Gastroesophageal sphincter (tissue), 3 donors: Measurements from ENCODE around the gene CARTPT.

Experiments
- EP300 ChIP-seq: sonication (generic); formaldehyde crosslinking; IDR thresholded peaks from one replicate; pipeline ENCODE4 v1.6.1; 2017; ENCODE audit warnings: antibody characterized with exemption, mild to moderate bottlenecking
- POLR2AphosphoS5 ChIP-seq: sonication (generic); formaldehyde crosslinking; IDR thresholded peaks from one replicate; pipeline ENCODE4 v1.6.1; 2017; ENCODE audit warnings: antibody characterized with exemption
- TF ChIP-seq, protein P1 (sequence below), 4 experiments: fragments of 200-600 bp in 2 of 4; fragments of 450-650 bp in 2 of 4; sonication (generic) in 1 of 4; IDR thresholded peaks; one replicate each; pipeline ENCODE4 v1.5.1; 2017 to 2019; ENCODE audit warnings: antibody characterized with exemption in 4 of 4, mild to moderate bottlenecking in 2 of 4, moderate library complexity in 2 of 4

DNA sequence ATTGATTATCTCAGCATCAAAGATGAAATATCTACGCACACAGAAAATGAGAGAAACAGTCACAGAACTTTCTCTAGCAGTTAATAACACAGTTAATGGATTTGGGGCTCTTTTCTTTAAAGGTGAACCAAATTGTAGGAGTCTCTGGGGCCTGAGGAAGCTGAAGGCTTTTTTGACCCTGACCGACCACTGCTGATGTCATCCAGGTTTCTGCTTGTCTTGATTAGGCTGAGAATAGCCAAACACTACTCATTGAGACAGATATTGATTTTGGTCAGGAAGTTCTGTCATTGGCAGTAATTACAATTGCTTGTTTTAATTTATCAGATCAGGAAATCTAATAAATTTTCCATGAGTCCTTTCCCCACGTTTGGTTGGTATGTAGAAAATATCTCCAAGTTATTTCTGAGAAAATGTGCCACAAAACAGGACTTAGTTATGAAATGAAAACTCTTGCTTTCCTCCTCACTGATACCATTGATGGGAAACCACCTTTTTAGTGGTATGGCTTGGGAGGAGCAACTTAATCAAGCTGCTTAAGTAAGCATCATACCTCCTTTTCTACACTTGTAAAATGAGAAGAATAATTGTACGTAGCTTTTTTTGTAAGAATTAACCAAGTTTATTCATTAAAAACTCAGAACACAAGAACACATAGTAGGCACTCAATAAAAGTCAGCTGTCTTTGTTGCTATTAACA lies 19.7 kb downstream of the CARTPT start:
- TF ChIP-seq POLR2AphosphoS5 = no peak
- no peak for TF ChIP-seq EP300
- TF ChIP-seq, protein P1, sequence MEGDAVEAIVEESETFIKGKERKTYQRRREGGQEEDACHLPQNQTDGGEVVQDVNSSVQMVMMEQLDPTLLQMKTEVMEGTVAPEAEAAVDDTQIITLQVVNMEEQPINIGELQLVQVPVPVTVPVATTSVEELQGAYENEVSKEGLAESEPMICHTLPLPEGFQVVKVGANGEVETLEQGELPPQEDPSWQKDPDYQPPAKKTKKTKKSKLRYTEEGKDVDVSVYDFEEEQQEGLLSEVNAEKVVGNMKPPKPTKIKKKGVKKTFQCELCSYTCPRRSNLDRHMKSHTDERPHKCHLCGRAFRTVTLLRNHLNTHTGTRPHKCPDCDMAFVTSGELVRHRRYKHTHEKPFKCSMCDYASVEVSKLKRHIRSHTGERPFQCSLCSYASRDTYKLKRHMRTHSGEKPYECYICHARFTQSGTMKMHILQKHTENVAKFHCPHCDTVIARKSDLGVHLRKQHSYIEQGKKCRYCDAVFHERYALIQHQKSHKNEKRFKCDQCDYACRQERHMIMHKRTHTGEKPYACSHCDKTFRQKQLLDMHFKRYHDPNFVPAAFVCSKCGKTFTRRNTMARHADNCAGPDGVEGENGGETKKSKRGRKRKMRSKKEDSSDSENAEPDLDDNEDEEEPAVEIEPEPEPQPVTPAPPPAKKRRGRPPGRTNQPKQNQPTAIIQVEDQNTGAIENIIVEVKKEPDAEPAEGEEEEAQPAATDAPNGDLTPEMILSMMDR (IDR thresholded peaks at IDR 0.05) = no peak
